WTC11 (cell line): ENCODE results near the gene PLXNA2. TPM values are rescaled to one million over a fixed set of nuclear protein-coding genes. Genes with fewer than 3 reads are reported as not detected.

Source experiments
- ATAC-seq: fragments of 200-7000 bp; cut with Tn5 transposase; 2 replicates; pipeline ENCODE4 v1.10.0; 2021; ENCODE audit warnings: mild to moderate bottlenecking, moderate library complexity
- CTCF ChIA-PET: fragments of 300-600 bp; sonication (Branson Sonifier 250); formaldehyde crosslinking; loops from one replicate; lab custom pipeline; 2021; ENCODE audit warnings: antibody characterized with exemption; lab: Charles Lee
- POLR2A ChIA-PET: fragments of 350-600 bp; sonication (Branson Sonifier 250); formaldehyde crosslinking; loops from one replicate; lab custom pipeline; 2021; ENCODE audit warnings: antibody characterized with exemption; lab: Charles Lee
- DNase-seq: peaks from one replicate; pipeline ENCODE4 v3.0.0; 2021; ENCODE audit warnings: low spot score
- H3K27ac Mint-ChIP-seq: 2 replicates; pipeline ENCODE4 v1.8.0; 2021; ENCODE audit warnings: mixed read lengths
- H3K27me3 Mint-ChIP-seq: 2 replicates; pipeline ENCODE4 v1.8.0; 2021; ENCODE audit warnings: low read depth, mild to moderate bottlenecking, moderate library complexity, mixed read lengths
- H3K36me3 Mint-ChIP-seq: 2 replicates; pipeline ENCODE4 v1.8.0; 2021; ENCODE audit warnings: mixed read lengths
- H3K4me1 Mint-ChIP-seq: 2 replicates; pipeline ENCODE4 v1.8.0; 2022; ENCODE audit warnings: mixed read lengths
- H3K4me3 Mint-ChIP-seq: 2 replicates; pipeline ENCODE4 v1.8.0; 2021; ENCODE audit warnings: mild to moderate bottlenecking, moderate library complexity, mixed read lengths
- H3K9me3 Mint-ChIP-seq: 2 replicates; pipeline ENCODE4 v1.8.0; 2021; ENCODE audit warnings: mixed read lengths
- CTCF ChIP-seq: fragments of 200-600 bp; IDR thresholded peaks from 2 replicates; pipeline ENCODE4 v1.8.0; 2022; ENCODE audit warnings: antibody characterized with exemption
- E2F1 ChIP-seq: sonication (generic); formaldehyde crosslinking; IDR thresholded peaks from 2 replicates; pipeline ENCODE4 v1.8.0; 2022; ENCODE audit warnings: mild to moderate bottlenecking, missing genetic modification reagents
- HMGXB4 ChIP-seq: sonication (generic); formaldehyde crosslinking; IDR thresholded peaks from 2 replicates; pipeline ENCODE4 v1.8.1; 2023; ENCODE audit warnings: mild to moderate bottlenecking, moderate library complexity, missing genetic modification reagents
- MYBL2 ChIP-seq: sonication (generic); formaldehyde crosslinking; IDR thresholded peaks from 2 replicates; pipeline ENCODE4 v1.8.1; 2023; ENCODE audit warnings: mild to moderate bottlenecking, moderate library complexity, missing genetic modification reagents
- NFATC4 ChIP-seq: fragments of 250-450 bp; sonication (Bioruptor Pico); IDR thresholded peaks from 2 replicates; pipeline ENCODE4 v1.9.0; 2021; ENCODE audit warnings: mild to moderate bottlenecking
- NFYB ChIP-seq: sonication (generic); formaldehyde crosslinking; conservative IDR thresholded peaks from 2 replicates; pipeline ENCODE4 v1.8.0; 2022; ENCODE audit warnings: low read depth, missing genetic modification reagents
- NR1H2 ChIP-seq: sonication (generic); formaldehyde crosslinking; IDR thresholded peaks from 2 replicates; pipeline ENCODE4 v1.9.0; 2021; ENCODE audit warnings: mild to moderate bottlenecking, moderate library complexity, missing genetic modification reagents
- RELA ChIP-seq: sonication (generic); formaldehyde crosslinking; IDR thresholded peaks from 2 replicates; pipeline ENCODE4 v1.8.1; 2022; ENCODE audit warnings: missing genetic modification reagents, mild to moderate bottlenecking, borderline replicate concordance
- RORB ChIP-seq: fragments of 250-450 bp; sonication (Bioruptor Pico); IDR thresholded peaks from 2 replicates; pipeline ENCODE4 v1.9.0; 2021; ENCODE audit warnings: mild to moderate bottlenecking
- SMAD3 ChIP-seq: sonication (generic); formaldehyde crosslinking; IDR thresholded peaks from 2 replicates; pipeline ENCODE4 v1.8.0; 2022; ENCODE audit warnings: missing genetic modification reagents, mild to moderate bottlenecking, borderline replicate concordance
- TCF7 ChIP-seq: sonication (generic); formaldehyde crosslinking; IDR thresholded peaks from 2 replicates; pipeline ENCODE4 v1.8.0; 2022; ENCODE audit warnings: mild to moderate bottlenecking, low read depth, missing genetic modification reagents, moderate library complexity
- USF1 ChIP-seq: sonication (generic); formaldehyde crosslinking; IDR thresholded peaks from 2 replicates; pipeline ENCODE4 v1.8.0; 2022; ENCODE audit warnings: mild to moderate bottlenecking, missing genetic modification reagents
- ZNF219 ChIP-seq: sonication (generic); formaldehyde crosslinking; IDR thresholded peaks from 2 replicates; pipeline ENCODE4 v1.8.0; 2023; ENCODE audit warnings: missing genetic modification reagents, mild to moderate bottlenecking, borderline replicate concordance
- ZNF263 ChIP-seq: sonication (generic); formaldehyde crosslinking; IDR thresholded peaks from 2 replicates; pipeline ENCODE4 v1.8.1; 2022; ENCODE audit warnings: low read depth, mild to moderate bottlenecking, moderate library complexity, missing genetic modification reagents
- ZNF281 ChIP-seq: sonication (generic); formaldehyde crosslinking; IDR thresholded peaks from 2 replicates; pipeline ENCODE4 v1.8.0; 2023; ENCODE audit warnings: mild to moderate bottlenecking, missing genetic modification reagents
- ZNF317 ChIP-seq: sonication (generic); formaldehyde crosslinking; IDR thresholded peaks from 2 replicates; pipeline ENCODE4 v1.8.1; 2023; ENCODE audit warnings: low read depth, mild to moderate bottlenecking, moderate library complexity, missing genetic modification reagents, borderline replicate concordance
- ZNF423 ChIP-seq: fragments of 250-450 bp; sonication (Bioruptor Pico); IDR thresholded peaks from 2 replicates; pipeline ENCODE4 v2.1.2; 2022; ENCODE audit warnings: mild to moderate bottlenecking, moderate library complexity
- total RNA-seq: library from RNA; stranded (reverse); gene quantifications from 3 replicates; pipeline ENCODE4 v1.2.3, GENCODE V29; 2021

The PLXNA2 gene
- total RNA-seq, 1 experiment from 2014 or later, result 4.2 TPM

GRCh38 chr1:208159555-208160258, 84.5 kb downstream of the PLXNA2 start (continued):
- no peak for TF ChIP-seq RELA (CRISPR knock-in tag)
- no peak for TF ChIP-seq HMGXB4 (CRISPR knock-in tag)
- no peak for TF ChIP-seq TCF7 (CRISPR knock-in tag)
- TF ChIP-seq ZNF219 (CRISPR knock-in tag), result no peak

GRCh38 chr1:208158640-208159554, 85.3 kb downstream of the PLXNA2 start:
- CTCF ChIA-PET, result interaction anchor here (0.5 to 6.1 kb wide), 4 partner anchors 27 to 493 kb away, joined by 3 to 42 read pairs (median 4); no protein-coding TSS in a partner anchor
- TF ChIP-seq ZNF263 (CRISPR knock-in tag) (peak; percentile 44; the same call in 1 of the 2 replicates), SMAD3 (CRISPR knock-in tag) (no peak), MYBL2 (CRISPR knock-in tag) (no peak), USF1 (CRISPR knock-in tag) (no peak), NFYB (no peak), NR1H2 (CRISPR knock-in tag) (no peak), NFATC4 (CRISPR knock-in tag) (no peak), E2F1 (no peak), ZNF281 (CRISPR knock-in tag) (no peak), ZNF423 (CRISPR knock-in tag) (peak; percentile 83), CTCF (no peak), RORB (CRISPR knock-in tag) (no peak), ZNF317 (no peak)
- peak; percentile 70 for ATAC-seq
- Mint-ChIP-seq H3K4me3 (no peak overlapping the region), H3K27me3 (no peaks in the 10 kb centered on the region; the same call in 1 of the 2 replicates), H3K36me3 (no peaks in the 10 kb centered on the region), H3K9me3 (no peaks in the 10 kb centered on the region), H3K27ac (no peak overlapping the region), H3K4me1 (peaks cover 54% of the 10 kb centered on the region)
- DNase-seq, result no peak
- POLR2A ChIA-PET, result interaction anchor here (0.9 kb wide), 1 partner anchor 85 kb away, joined by 3 read pairs; the partner anchor contains the start of gene PLXNA2
